SK-N-MC (cell line): Measurements from ENCODE around the gene FBXL4.

ENCODE experiments used
- EZH2 ChIP-seq: fragments of 200-600 bp; sonication (generic); IDR thresholded peaks from one replicate; pipeline ENCODE4 v1.6.1; 2017; ENCODE audit warnings: antibody characterized with exemption
- POLR2AphosphoS5 ChIP-seq: IDR thresholded peaks from 2 replicates; pipeline ENCODE4 v1.6.1; 2012; ENCODE audit warnings: mild to moderate bottlenecking, low read depth, low read length, borderline replicate concordance

DNA sequence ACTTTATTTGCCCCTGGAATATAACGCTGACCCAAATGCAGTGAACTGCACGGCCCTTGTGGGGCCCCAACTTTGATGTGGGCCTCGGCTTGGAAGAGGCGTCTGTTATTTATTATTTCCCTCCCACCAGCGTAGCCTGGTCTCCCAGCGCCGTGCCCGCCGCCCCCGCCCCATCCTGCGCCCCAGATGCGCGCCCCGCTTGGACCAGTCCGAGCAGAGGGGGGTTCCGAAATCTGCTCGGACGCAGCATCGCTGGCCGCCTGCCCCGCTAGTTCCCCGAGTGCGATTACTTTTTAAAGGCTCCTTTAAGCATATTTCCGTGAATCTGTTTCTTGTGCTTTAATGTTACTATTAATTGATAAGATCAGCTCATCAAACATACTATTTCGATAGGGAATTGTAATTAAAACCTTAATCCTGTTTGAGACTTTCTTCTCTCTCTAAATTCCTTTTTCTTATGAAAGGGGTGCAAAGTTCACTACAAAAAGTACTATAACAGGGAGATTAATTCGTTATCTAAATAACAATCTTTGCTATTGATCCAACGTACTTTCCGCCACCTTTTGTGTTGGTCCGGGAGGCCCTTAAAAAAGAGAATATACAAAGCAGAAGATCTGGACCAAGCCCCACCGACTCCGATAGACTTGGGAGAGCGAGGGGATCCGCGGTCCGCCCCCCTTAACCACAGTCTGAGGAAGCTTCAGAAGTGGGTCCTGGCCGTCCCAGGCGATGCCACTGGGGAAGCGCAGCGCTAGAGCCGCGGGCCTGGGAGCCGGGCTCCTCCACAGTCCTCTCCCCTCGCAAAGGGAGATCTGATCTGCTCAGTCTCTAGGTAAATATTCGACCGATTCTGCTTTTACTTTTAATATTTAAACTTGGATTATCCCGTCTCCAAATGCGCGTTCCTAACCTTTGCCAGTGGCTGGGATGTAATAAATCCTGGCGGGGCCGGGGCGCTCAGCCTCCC is 103.2 kb downstream of the FBXL4 start:
- peak; percentile 56; the same call in 1 of the 2 replicates for TF ChIP-seq POLR2AphosphoS5
- no peak for TF ChIP-seq EZH2
